WTC11 (cell line): ENCODE measurements around the gene NR3C1. TPM values are rescaled to one million over a fixed set of nuclear protein-coding genes. Genes with fewer than 3 reads are reported as not detected.

ENCODE experiments used
- ATAC-seq: fragments of 200-7000 bp; cut with Tn5 transposase; 2 replicates; pipeline ENCODE4 v1.10.0; 2021; ENCODE audit warnings: mild to moderate bottlenecking, moderate library complexity
- CTCF ChIA-PET: fragments of 300-600 bp; sonication (Branson Sonifier 250); formaldehyde crosslinking; loops from one replicate; lab custom pipeline; 2021; ENCODE audit warnings: antibody characterized with exemption; lab: Charles Lee
- POLR2A ChIA-PET: fragments of 350-600 bp; sonication (Branson Sonifier 250); formaldehyde crosslinking; loops from one replicate; lab custom pipeline; 2021; ENCODE audit warnings: antibody characterized with exemption; lab: Charles Lee
- DNase-seq: peaks from one replicate; pipeline ENCODE4 v3.0.0; 2021; ENCODE audit warnings: low spot score
- H3K27ac Mint-ChIP-seq: 2 replicates; pipeline ENCODE4 v1.8.0; 2021; ENCODE audit warnings: mixed read lengths
- H3K27me3 Mint-ChIP-seq: 2 replicates; pipeline ENCODE4 v1.8.0; 2021; ENCODE audit warnings: low read depth, mild to moderate bottlenecking, moderate library complexity, mixed read lengths
- H3K36me3 Mint-ChIP-seq: 2 replicates; pipeline ENCODE4 v1.8.0; 2021; ENCODE audit warnings: mixed read lengths
- H3K4me1 Mint-ChIP-seq: 2 replicates; pipeline ENCODE4 v1.8.0; 2022; ENCODE audit warnings: mixed read lengths
- H3K4me3 Mint-ChIP-seq: 2 replicates; pipeline ENCODE4 v1.8.0; 2021; ENCODE audit warnings: mild to moderate bottlenecking, moderate library complexity, mixed read lengths
- H3K9me3 Mint-ChIP-seq: 2 replicates; pipeline ENCODE4 v1.8.0; 2021; ENCODE audit warnings: mixed read lengths
- ATF6 ChIP-seq: sonication (generic); formaldehyde crosslinking; IDR thresholded peaks from 2 replicates; pipeline ENCODE4 v1.8.1; 2023; ENCODE audit warnings: mild to moderate bottlenecking, missing genetic modification reagents
- FOXJ3 ChIP-seq: sonication (generic); formaldehyde crosslinking; IDR thresholded peaks from 2 replicates; pipeline ENCODE4 v1.9.0; 2021; ENCODE audit warnings: missing genetic modification reagents, mild to moderate bottlenecking, borderline replicate concordance
- HMGXB4 ChIP-seq: sonication (generic); formaldehyde crosslinking; IDR thresholded peaks from 2 replicates; pipeline ENCODE4 v1.8.1; 2023; ENCODE audit warnings: mild to moderate bottlenecking, moderate library complexity, missing genetic modification reagents
- KAT7 ChIP-seq: sonication (generic); formaldehyde crosslinking; IDR thresholded peaks from 2 replicates; pipeline ENCODE4 v1.8.1; 2023; ENCODE audit warnings: missing genetic modification reagents, mild to moderate bottlenecking, borderline replicate concordance
- NFYB ChIP-seq: sonication (generic); formaldehyde crosslinking; conservative IDR thresholded peaks from 2 replicates; pipeline ENCODE4 v1.8.0; 2022; ENCODE audit warnings: low read depth, missing genetic modification reagents
- NR1H2 ChIP-seq: sonication (generic); formaldehyde crosslinking; IDR thresholded peaks from 2 replicates; pipeline ENCODE4 v1.9.0; 2021; ENCODE audit warnings: mild to moderate bottlenecking, moderate library complexity, missing genetic modification reagents
- PRDM15 ChIP-seq: sonication (generic); formaldehyde crosslinking; IDR thresholded peaks from 2 replicates; pipeline ENCODE4 v1.8.0; 2022; ENCODE audit warnings: missing genetic modification reagents
- TCF7 ChIP-seq: sonication (generic); formaldehyde crosslinking; IDR thresholded peaks from 2 replicates; pipeline ENCODE4 v1.8.0; 2022; ENCODE audit warnings: mild to moderate bottlenecking, low read depth, missing genetic modification reagents, moderate library complexity
- TEAD1 ChIP-seq: sonication (generic); formaldehyde crosslinking; IDR thresholded peaks from 2 replicates; pipeline ENCODE4 v1.8.0; 2022; ENCODE audit warnings: mild to moderate bottlenecking, missing genetic modification reagents
- USF2 ChIP-seq: sonication (generic); formaldehyde crosslinking; IDR thresholded peaks from 2 replicates; pipeline ENCODE4 v1.8.1; 2023; ENCODE audit warnings: mild to moderate bottlenecking, missing genetic modification reagents, moderate library complexity
- ZBTB21 ChIP-seq: sonication (generic); formaldehyde crosslinking; IDR thresholded peaks from 2 replicates; pipeline ENCODE4 v1.8.1; 2023; ENCODE audit warnings: mild to moderate bottlenecking, missing genetic modification reagents, borderline replicate concordance
- ZNF263 ChIP-seq: sonication (generic); formaldehyde crosslinking; IDR thresholded peaks from 2 replicates; pipeline ENCODE4 v1.8.1; 2022; ENCODE audit warnings: low read depth, mild to moderate bottlenecking, moderate library complexity, missing genetic modification reagents
- ZNF425 ChIP-seq: fragments of 250-450 bp; sonication (Bioruptor Pico); conservative IDR thresholded peaks from 2 replicates; pipeline ENCODE4 v1.9.0; 2021; ENCODE audit warnings: mild to moderate bottlenecking
- total RNA-seq: library from RNA; stranded (reverse); gene quantifications from 3 replicates; pipeline ENCODE4 v1.2.3, GENCODE V29; 2021

The NR3C1 gene
- total RNA-seq, 1 experiment from 2014 or later, result 15.0 TPM

- TF ChIP-seq ATF6 (CRISPR knock-in tag) (no peak), USF2 (no peak), HMGXB4 (CRISPR knock-in tag) (no peak), TCF7 (CRISPR knock-in tag) (no peak), KAT7 (CRISPR knock-in tag) (no peak), ZNF425 (CRISPR knock-in tag) (no peak)
- TF ChIP-seq, all 79 proteins: peak for 0
These were observed 2.1 kb downstream of the NR3C1 start (continued) for GRCh38 chr5:143401227-143402016.

GRCh38 chr5:143400541-143401226, 2.8 kb downstream of the NR3C1 start:
- Mint-ChIP-seq H3K27ac (no peak overlapping the region), H3K36me3 (no peaks in the 10 kb centered on the region), H3K4me1 (peaks cover 66% of the 10 kb centered on the region), H3K4me3 (no peak overlapping the region; the same call in 1 of the 2 replicates), H3K9me3 (no peaks in the 10 kb centered on the region), H3K27me3 (peaks cover 28% of the 10 kb centered on the region)
- no peak for ATAC-seq
- DNase-seq, result no peak
- CTCF ChIA-PET, result interaction anchor here (1.0 kb wide), 1 partner anchor 191 kb away, joined by 3 read pairs; no protein-coding TSS in a partner anchor
- TF ChIP-seq FOXJ3 (no peak), PRDM15 (CRISPR knock-in tag) (no peak), ZBTB21 (CRISPR knock-in tag) (no peak), ZNF263 (CRISPR knock-in tag) (no peak), NR1H2 (CRISPR knock-in tag) (no peak), NFYB (CRISPR knock-in tag) (no peak), TEAD1 (CRISPR knock-in tag) (no peak)
- POLR2A ChIA-PET, result no interaction called here
